Right atrium auricular region (tissue), 2 donors: Measurements from ENCODE around the gene RCSD1. TPM values are rescaled to one million over a fixed set of nuclear protein-coding genes. Genes with fewer than 3 reads are reported as not detected.

Experiments used
- DNase-seq: peaks from one replicate; pipeline ENCODE4 v3.0.0-alpha.2; 2019; ENCODE audit warnings: low spot score
- H3K27ac ChIP-seq, 2 donors: fragments of 200-600 bp; sonication (generic); 1 replicate in 1 of 2; 2 replicates in 1 of 2; pipeline ENCODE4 v1.5.1; 2016 to 2019
- H3K27me3 ChIP-seq, 2 donors: fragments of 200-600 bp; sonication (generic); one replicate each; pipeline versions ENCODE4 v1.5.1 to v1.6.0; 2017 to 2019
- H3K36me3 ChIP-seq: fragments of 200-600 bp; sonication (generic); one replicate; pipeline ENCODE4 v1.5.1; 2016
- H3K4me1 ChIP-seq, 2 donors: fragments of 200-600 bp; sonication (generic); one replicate each; pipeline versions ENCODE4 v1.5.1 to v1.6.0; 2017 to 2019
- H3K4me3 ChIP-seq, 2 donors: fragments of 200-600 bp; sonication (generic); 1 replicate in 1 of 2; 2 replicates in 1 of 2; pipeline ENCODE4 v1.5.1; 2017 to 2019; ENCODE audit warnings: mild to moderate bottlenecking in 1 of 2, moderate library complexity in 1 of 2
- H3K9me3 ChIP-seq, 2 donors: fragments of 200-600 bp; sonication (generic); one replicate each; pipeline ENCODE4 v1.5.1; 2019
- CTCF ChIP-seq, 2 donors: fragments of 200-600 bp; sonication (generic); IDR thresholded peaks; one replicate each; pipeline ENCODE4 v1.5.1; 2019; ENCODE audit warnings: antibody characterized with exemption in 2 of 2
- total RNA-seq, 2 donors: library from RNA; depleted of rRNA; stranded (reverse); fragments of >200 nt; gene quantifications; one replicate each; pipeline ENCODE4 v1.1.0, GENCODE V29; 2016

The RCSD1 gene
- total RNA-seq, 2 donors from 2014 or later, result 26.5 to 39.3 TPM

- TF ChIP-seq CTCF (IDR thresholded peaks at IDR 0.05), result no peak
- Histone ChIP-seq H3K27me3 (no peaks in the 10 kb centered on the region), H3K27ac (peak overlapping the region; percentile 92 to 96), H3K9me3 (no peaks in the 10 kb centered on the region), H3K36me3 (no peaks in the 10 kb centered on the region), H3K4me1 (peaks cover 0 to 48% of the 10 kb centered on the region in 2 donors), H3K4me3 (no peak overlapping the region)
- no peak for DNase-seq
Observed at GRCh38 chr1:167627865-167628641, 2.0 kb upstream of the RCSD1 start.

- no peak overlapping the region for H3K4me3 ChIP-seq
- H3K36me3 ChIP-seq, result no peaks in the 10 kb centered on the region
- no peaks in the 10 kb centered on the region for H3K9me3 ChIP-seq
- TF ChIP-seq CTCF (IDR thresholded peaks at IDR 0.05), result no peak
- peaks cover 0 to 56% of the 10 kb centered on the region in 2 donors for H3K4me1 ChIP-seq
- DNase-seq, result no peak
- H3K27me3 ChIP-seq, result no peaks in the 10 kb centered on the region
- H3K27ac ChIP-seq, result peak overlapping the region; percentile 92 to 96
Observed at GRCh38 chr1:167628741-167629515, 1.1 kb upstream of the RCSD1 start.

- no peak for DNase-seq
- peaks cover 0 to 72% of the 10 kb centered on the region in 2 donors for H3K4me1 ChIP-seq
- H3K9me3 ChIP-seq, result no peaks in the 10 kb centered on the region
- no peak for TF ChIP-seq CTCF (IDR thresholded peaks at IDR 0.05)
- peak overlapping the region; percentile 78 to 83 for H3K4me3 ChIP-seq
- no peaks in the 10 kb centered on the region for H3K27me3 ChIP-seq
- H3K27ac ChIP-seq, result peak overlapping the region; percentile 92 to 96
- H3K36me3 ChIP-seq, result no peaks in the 10 kb centered on the region
Observed at GRCh38 chr1:167630568-167631385, 745 bp downstream of the RCSD1 start.

GRCh38 chr1:167631386-167631935, 1.4 kb downstream of the RCSD1 start:
- H3K9me3 ChIP-seq, result no peaks in the 10 kb centered on the region
- peak overlapping the region; percentile 78 to 83 for H3K4me3 ChIP-seq
- DNase-seq, result no peak
- no peaks in the 10 kb centered on the region for H3K36me3 ChIP-seq
- peaks cover 0 to 79% of the 10 kb centered on the region in 2 donors for H3K4me1 ChIP-seq
- H3K27me3 ChIP-seq, result no peaks in the 10 kb centered on the region
- peak overlapping the region; percentile 92 to 96 for H3K27ac ChIP-seq
- TF ChIP-seq CTCF (IDR thresholded peaks at IDR 0.05), result no peak

- no peaks in the 10 kb centered on the region for H3K27me3 ChIP-seq
- no peak for DNase-seq
- peak overlapping the region; percentile 92 to 96 for H3K27ac ChIP-seq
- no peaks in the 10 kb centered on the region for H3K9me3 ChIP-seq
- H3K4me1 ChIP-seq, result peaks cover 0 to 85% of the 10 kb centered on the region in 2 donors
- TF ChIP-seq CTCF (IDR thresholded peaks at IDR 0.05), result no peak
- peak overlapping the region in 1 of 2 donors; percentile 78 for H3K4me3 ChIP-seq
- H3K36me3 ChIP-seq, result no peaks in the 10 kb centered on the region
Observed at GRCh38 chr1:167631936-167632614, 2.0 kb downstream of the RCSD1 start.
